Right atrium auricular region (tissue), 2 donors: ENCODE results near the gene MSGN1. TPM values are rescaled to one million over a fixed set of nuclear protein-coding genes. Genes with fewer than 3 reads are reported as not detected.

Experiments used
- DNase-seq: peaks from one replicate; pipeline ENCODE4 v3.0.0-alpha.2; 2019; ENCODE audit warnings: low spot score
- H3K27ac ChIP-seq, 2 donors: fragments of 200-600 bp; sonication (generic); 1 replicate in 1 of 2; 2 replicates in 1 of 2; pipeline ENCODE4 v1.5.1; 2016 to 2019
- H3K27me3 ChIP-seq, 2 donors: fragments of 200-600 bp; sonication (generic); one replicate each; pipeline versions ENCODE4 v1.5.1 to v1.6.0; 2017 to 2019
- H3K36me3 ChIP-seq: fragments of 200-600 bp; sonication (generic); one replicate; pipeline ENCODE4 v1.5.1; 2016
- H3K4me1 ChIP-seq, 2 donors: fragments of 200-600 bp; sonication (generic); one replicate each; pipeline versions ENCODE4 v1.5.1 to v1.6.0; 2017 to 2019
- H3K4me3 ChIP-seq, 2 donors: fragments of 200-600 bp; sonication (generic); 1 replicate in 1 of 2; 2 replicates in 1 of 2; pipeline ENCODE4 v1.5.1; 2017 to 2019; ENCODE audit warnings: mild to moderate bottlenecking in 1 of 2, moderate library complexity in 1 of 2
- H3K9me3 ChIP-seq, 2 donors: fragments of 200-600 bp; sonication (generic); one replicate each; pipeline ENCODE4 v1.5.1; 2019
- CTCF ChIP-seq, 2 donors: fragments of 200-600 bp; sonication (generic); IDR thresholded peaks; one replicate each; pipeline ENCODE4 v1.5.1; 2019; ENCODE audit warnings: antibody characterized with exemption in 2 of 2
- total RNA-seq, 2 donors: library from RNA; depleted of rRNA; stranded (reverse); fragments of >200 nt; gene quantifications; one replicate each; pipeline ENCODE4 v1.1.0, GENCODE V29; 2016

MSGN1 gene
- total RNA-seq, 2 donors from 2014 or later: not detected

- Histone ChIP-seq H3K27ac (peak overlapping the region; percentile 62 to 68), H3K36me3 (no peaks in the 10 kb centered on the region), H3K27me3 (no peaks in the 10 kb centered on the region), H3K4me3 (no peak overlapping the region), H3K4me1 (peaks cover 0 to 24% of the 10 kb centered on the region in 2 donors), H3K9me3 (no peaks in the 10 kb centered on the region)
- TF ChIP-seq CTCF (IDR thresholded peaks at IDR 0.05): no peak
- no peak for DNase-seq
These were observed 16.7 kb upstream of the MSGN1 start for GRCh38 chr2:17799301-17800120.

- no peaks in the 10 kb centered on the region for H3K36me3 ChIP-seq
- H3K27me3 ChIP-seq: no peaks in the 10 kb centered on the region
- peaks cover 0 to 24% of the 10 kb centered on the region in 2 donors for H3K4me1 ChIP-seq
- peak; percentile 58 for DNase-seq
- peak overlapping the region; percentile 62 to 68 for H3K27ac ChIP-seq
- no peaks in the 10 kb centered on the region for H3K9me3 ChIP-seq
- no peak overlapping the region for H3K4me3 ChIP-seq
- TF ChIP-seq CTCF (IDR thresholded peaks at IDR 0.05): no peak
These were observed 16.0 kb upstream of the MSGN1 start for GRCh38 chr2:17800219-17800618.

GRCh38 chr2:17800693-17801458, 15.4 kb upstream of the MSGN1 start:
- H3K36me3 ChIP-seq: no peaks in the 10 kb centered on the region
- H3K4me3 ChIP-seq: no peak overlapping the region
- H3K27ac ChIP-seq: peak overlapping the region; percentile 62 to 68
- H3K9me3 ChIP-seq: no peaks in the 10 kb centered on the region
- H3K4me1 ChIP-seq: peaks cover 0 to 24% of the 10 kb centered on the region in 2 donors
- TF ChIP-seq CTCF (IDR thresholded peaks at IDR 0.05): no peak
- peak; percentile 30 for DNase-seq
- H3K27me3 ChIP-seq: no peaks in the 10 kb centered on the region

GRCh38 chr2:17803497-17803896, 12.8 kb upstream of the MSGN1 start:
- Histone ChIP-seq H3K4me3 (no peak overlapping the region), H3K27ac (no peak overlapping the region), H3K9me3 (no peaks in the 10 kb centered on the region), H3K27me3 (no peaks in the 10 kb centered on the region), H3K4me1 (peaks cover 0 to 24% of the 10 kb centered on the region in 2 donors), H3K36me3 (no peaks in the 10 kb centered on the region)
- no peak for TF ChIP-seq CTCF (IDR thresholded peaks at IDR 0.05)
- peak; percentile 16 for DNase-seq

GRCh38 chr2:17804358-17804757, 11.9 kb upstream of the MSGN1 start:
- DNase-seq: peak; percentile 44
- peak overlapping the region in 1 of 2 donors; percentile 34 for H3K27ac ChIP-seq
- TF ChIP-seq CTCF (IDR thresholded peaks at IDR 0.05): no peak
- H3K36me3 ChIP-seq: no peaks in the 10 kb centered on the region
- H3K4me3 ChIP-seq: no peak overlapping the region
- H3K9me3 ChIP-seq: no peaks in the 10 kb centered on the region
- peaks cover 0 to 23% of the 10 kb centered on the region in 2 donors for H3K4me1 ChIP-seq
- H3K27me3 ChIP-seq: no peaks in the 10 kb centered on the region
